HG03139 (cell line): ENCODE results near the gene FUT6.
"Not testable (repeated sequence)": the region's sequence is repeated elsewhere in the genome, so short reads cannot be mapped to it uniquely, and the experiment has no call there.

Source experiments
- ATAC-seq: cut with Tn5 transposase; IDR thresholded peaks from one replicate; pipeline ENCODE4 v1.9.1; 2021; ENCODE audit not compliant: unreplicated experiment

Gene FUT6

GRCh38 chr19:5863030-5863665, 23.6 kb upstream of the FUT6 start:
- ATAC-seq: no peak

GRCh38 chr19:5857203-5858081, 17.9 kb upstream of the FUT6 start:
- no peak for ATAC-seq

GRCh38 chr19:5855151-5855550, 15.6 kb upstream of the FUT6 start:
- ATAC-seq: not testable (repeated sequence)

GRCh38 chr19:5854121-5854520, 14.6 kb upstream of the FUT6 start:
- not testable (repeated sequence) for ATAC-seq

GRCh38 chr19:5851302-5851701, 11.8 kb upstream of the FUT6 start, which contains the start of gene FUT3:
TSS of gene FUT3 (minus strand) at chr19:5851449.
- ATAC-seq: no peak

- no peak for ATAC-seq
Measured at GRCh38 chr19:5850743-5851293, 11.3 kb upstream of the FUT6 start.

- ATAC-seq: no peak
Measured at GRCh38 chr19:5850189-5850588, 10.7 kb upstream of the FUT6 start.

- ATAC-seq: not testable (repeated sequence)
Measured at GRCh38 chr19:5848621-5849020, 9.1 kb upstream of the FUT6 start.

GRCh38 chr19:5847846-5848245, 8.3 kb upstream of the FUT6 start:
- not testable (repeated sequence) for ATAC-seq

GRCh38 chr19:5844456-5845433, 5.2 kb upstream of the FUT6 start:
- no peak for ATAC-seq

GRCh38 chr19:5843295-5843927, 3.9 kb upstream of the FUT6 start:
- no peak for ATAC-seq

GRCh38 chr19:5841735-5842111, 2.2 kb upstream of the FUT6 start:
- not testable (repeated sequence) for ATAC-seq

GRCh38 chr19:5838353-5839064, 993 bp downstream of the FUT6 start:
- no peak for ATAC-seq

- ATAC-seq: no peak
Measured at GRCh38 chr19:5837761-5838352, 1.6 kb downstream of the FUT6 start.

GRCh38 chr19:5832527-5833216, 6.8 kb downstream of the FUT6 start:
- no peak for ATAC-seq

- ATAC-seq: no peak
Measured at GRCh38 chr19:5832061-5832460, 7.4 kb downstream of the FUT6 start.

GRCh38 chr19:5831159-5831558, 8.3 kb downstream of the FUT6 start:
- no peak for ATAC-seq

- ATAC-seq: no peak
Measured at GRCh38 chr19:5829567-5830310, 9.8 kb downstream of the FUT6 start.
